Panc1 (cell line): ENCODE results near the gene TANC1. TPM values are rescaled to one million over a fixed set of nuclear protein-coding genes. Genes with fewer than 3 reads are reported as not detected.
A peak's percentile ranks its signal among the peaks of the same experiment; 100 is the strongest.

Experiments
- ATAC-seq: fragments of 200-7000 bp; cut with Tn5 transposase; 2 replicates; pipeline ENCODE4 v1.9.1; 2020; ENCODE audit warnings: mild to moderate bottlenecking, moderate library complexity
- BruUV-seq: library from RNA; stranded (reverse); fragments of 400-500 nt; replicated peaks from 2 replicates; lab custom pipeline; 2021; lab: Mats Ljungman, UMichigan
- CTCF ChIA-PET: fragments of 300-600 bp; sonication (Branson Sonifier 250); formaldehyde crosslinking; loops from one replicate; lab custom pipeline; 2022; ENCODE audit warnings: antibody characterized with exemption; lab: Charles Lee
- POLR2A ChIA-PET: fragments of 300-600 bp; sonication (Branson Sonifier 250); formaldehyde crosslinking; loops from one replicate; lab custom pipeline; 2022; ENCODE audit warnings: antibody characterized with exemption; lab: Charles Lee
- DNase-seq: peaks from one replicate; pipeline ENCODE4 v3.0.0-alpha.2; 2010; ENCODE audit warnings: low read depth, low spot score
- H3K27ac ChIP-seq: 2 replicates; pipeline ENCODE4 v1.5.1; 2011; ENCODE audit warnings: mild to moderate bottlenecking, low read length, inconsistent platforms
- H3K27me3 ChIP-seq: fragments of 200-500 bp; sonication (Bioruptor generic); 2 replicates; pipeline ENCODE4 v1.6.0; 2014; ENCODE audit warnings: low read length, inconsistent platforms; ENCODE audit not compliant: control insufficient read depth, insufficient read depth
- H3K36me3 ChIP-seq: fragments of 200-500 bp; sonication (Bioruptor generic); 2 replicates; pipeline ENCODE4 v1.5.1; 2014; ENCODE audit warnings: inconsistent platforms, mild to moderate bottlenecking, low read length, moderate library complexity; ENCODE audit not compliant: control insufficient read depth, insufficient read depth
- H3K4me1 ChIP-seq: 2 replicates; pipeline ENCODE4 v1.5.1; 2011; ENCODE audit warnings: inconsistent platforms, mild to moderate bottlenecking, low read length, moderate library complexity; ENCODE audit not compliant: control insufficient read depth, insufficient read depth
- H3K4me3 ChIP-seq, 2 experiments: 2 replicates each; pipeline ENCODE4 v1.5.1; 2011 to 2012; ENCODE audit warnings: low read depth in 2 of 2, low read length in 2 of 2, mild to moderate bottlenecking in 2 of 2, inconsistent platforms in 1 of 2, moderate library complexity in 1 of 2
- H3K9me3 ChIP-seq: fragments of 200-500 bp; sonication (Bioruptor generic); 2 replicates; pipeline ENCODE4 v1.5.1; 2014; ENCODE audit warnings: low read depth, mild to moderate bottlenecking, inconsistent platforms, low read length, moderate library complexity; ENCODE audit not compliant: control insufficient read depth, insufficient read depth
- CTCF ChIP-seq: fragments of 450-650 bp; IDR thresholded peaks from 2 replicates; pipeline ENCODE4 v1.5.1; 2017; ENCODE audit warnings: mild to moderate bottlenecking
- POLR2AphosphoS5 ChIP-seq: IDR thresholded peaks from 2 replicates; pipeline ENCODE4 v1.6.1; 2012; ENCODE audit warnings: mild to moderate bottlenecking, low read depth, low read length, moderate library complexity
- REST ChIP-seq, 2 experiments: IDR thresholded peaks; 2 replicates each; pipeline ENCODE4 v1.6.1; 2011 to 2012; ENCODE audit warnings: low read depth in 2 of 2, control low read depth in 1 of 2, low read length in 1 of 2, mild to moderate bottlenecking in 1 of 2, moderate library complexity in 1 of 2; ENCODE audit not compliant: insufficient read depth in 1 of 2
- SIN3A ChIP-seq: IDR thresholded peaks from 2 replicates; pipeline ENCODE4 v1.6.1; 2012; ENCODE audit warnings: low read depth, mild to moderate bottlenecking, low read length, moderate library complexity, borderline replicate concordance; ENCODE audit not compliant: insufficient read depth
- TCF7L2 ChIP-seq: IDR thresholded peaks from 2 replicates; pipeline ENCODE4 v1.6.1; 2011; ENCODE audit warnings: mild to moderate bottlenecking, low read depth, low read length, inconsistent platforms
- in situ Hi-C: cut with HindIII; loops from 2 replicates; pipeline ENCODE4 v1.10.0; 2016; ENCODE audit warnings: low sequenced_read_pairs, low pct_unique_long_range_greater_than_20kb
- intact Hi-C: fragments of 100-400 bp; cut with micrococcal nuclease; formaldehyde crosslinking; loops from one replicate; pipeline ENCODE4 v1.10.0; 2022; ENCODE audit not compliant: unreplicated experiment
- total RNA-seq: library from RNA; stranded (reverse); gene quantifications from one replicate; pipeline ENCODE4 v1.2.1, GENCODE V29; 2021; ENCODE audit not compliant: unreplicated experiment

Gene TANC1
- total RNA-seq, 1 experiment from 2014 or later, result 44.3 TPM

GRCh38 chr2:159111346-159111927, 143.0 kb downstream of the TANC1 start:
- H3K27me3 ChIP-seq, result no peaks in the 10 kb centered on the region
- intact Hi-C loops (loop anchor here (10.0 kb wide), 1 partner anchor 77 kb away; no protein-coding TSS in a partner anchor), in situ Hi-C loops (no loop called here)

GRCh38 chr2:159114835-159115234, 146.4 kb downstream of the TANC1 start:
- Histone ChIP-seq H3K27me3 (no peaks in the 10 kb centered on the region), H3K4me1 (peaks cover 21% of the 10 kb centered on the region), H3K4me3 (no peak overlapping the region), H3K9me3 (no peaks in the 10 kb centered on the region), H3K36me3 (no peaks in the 10 kb centered on the region), H3K27ac (peak overlapping the region; percentile 49; the same call in 1 of the 2 replicates)
- ATAC-seq (no peak), DNase-seq (no peak)
- BruUV-seq, result no TSS peak
- intact Hi-C loops, result loop anchor here (10.0 kb wide), 1 partner anchor 80 kb away; no protein-coding TSS in a partner anchor
- CTCF ChIA-PET, result no interaction called here
- POLR2A ChIA-PET, result no interaction called here
- TF ChIP-seq CTCF, result no peak
- TF ChIP-seq REST (IDR thresholded peaks at IDR 0.05; ENCODE audit: insufficient read depth in 1 of 2, low read depth in 2 of 2, low read length in 1 of 2), result no peak
- no peak for TF ChIP-seq TCF7L2
- TF ChIP-seq SIN3A, result no peak
- TF ChIP-seq POLR2AphosphoS5, result no peak
- in situ Hi-C loops, result no loop called here

More at GRCh38 chr2:159111346-159111927, 143.0 kb downstream of the TANC1 start:
- no peak overlapping the region for H3K4me3 ChIP-seq
- no peak for TF ChIP-seq SIN3A
- no peak for TF ChIP-seq REST (IDR thresholded peaks at IDR 0.05; ENCODE audit: insufficient read depth in 1 of 2, low read depth in 2 of 2, low read length in 1 of 2)
- TF ChIP-seq CTCF, result no peak
- TF ChIP-seq TCF7L2, result no peak
- TF ChIP-seq POLR2AphosphoS5, result no peak
- ATAC-seq (no peak), DNase-seq (no peak)
- H3K27ac ChIP-seq, result no peak overlapping the region
- no peaks in the 10 kb centered on the region for H3K9me3 ChIP-seq
- ChIA-PET CTCF (no interaction called here), POLR2A (no interaction called here)
- H3K36me3 ChIP-seq, result no peaks in the 10 kb centered on the region
- no TSS peak for BruUV-seq
- peaks cover 4% of the 10 kb centered on the region; the same call in 1 of the 2 replicates for H3K4me1 ChIP-seq
